IMR-90 (cell line): ENCODE data around the gene RDH11. TPM values are rescaled to one million over a fixed set of nuclear protein-coding genes. Genes with fewer than 3 reads are reported as not detected.
"Not testable (repeated sequence)": the region's sequence is repeated elsewhere in the genome, so short reads cannot be mapped to it uniquely, and the experiment has no call there.

ENCODE experiments used
- ATAC-seq: fragments of 200-7000 bp; cut with Tn5 transposase; 2 replicates; pipeline ENCODE4 v1.9.1; 2020; ENCODE audit warnings: low read depth, mild to moderate bottlenecking, moderate library complexity
- BruUV-seq: library from RNA; stranded (reverse); fragments of 400-500 nt; replicated peaks from 2 replicates; lab custom pipeline; 2021; lab: Mats Ljungman, UMichigan
- CTCF ChIA-PET: fragments of 300-600 bp; formaldehyde crosslinking; extraction: SDS; loops from one replicate; lab custom pipeline; 2021; ENCODE audit warnings: antibody characterized with exemption; lab: Yijun Ruan, JAX
- POLR2A ChIA-PET: fragments of 300-600 bp; sonication (Branson Sonifier 250); formaldehyde crosslinking; loops from one replicate; lab custom pipeline; 2022; ENCODE audit warnings: antibody characterized with exemption; ENCODE audit not compliant: unreplicated experiment; lab: Charles Lee
- DNase-seq: peaks from one replicate; pipeline ENCODE4 v3.0.0; 2013
- H2AFZ ChIP-seq: replicated peaks from 2 replicates; pipeline ENCODE3; 2013; ENCODE audit warnings: low read length, mild to moderate bottlenecking; ENCODE audit not compliant: poor library complexity
- H2AK5ac ChIP-seq: 2 replicates; pipeline ENCODE4 v1.6.1; 2013; ENCODE audit warnings: low read depth, low read length, inconsistent platforms
- H2AK9ac ChIP-seq: replicated peaks from 2 replicates; pipeline ENCODE3; 2013; ENCODE audit warnings: mild to moderate bottlenecking, low read depth, low read length, moderate library complexity; ENCODE audit not compliant: poor library complexity
- H2BK120ac ChIP-seq: 2 replicates; pipeline ENCODE4 v1.6.1; 2013; ENCODE audit warnings: low read depth, low read length, inconsistent platforms
- H2BK15ac ChIP-seq: 3 replicates; pipeline ENCODE4 v1.6.1; 2013; ENCODE audit warnings: low read depth, low read length, inconsistent platforms
- H2BK20ac ChIP-seq: 2 replicates; pipeline ENCODE4 v1.6.1; 2013; ENCODE audit warnings: low read depth, mild to moderate bottlenecking, inconsistent platforms, low read length, moderate library complexity
- H2BK5ac ChIP-seq: 2 replicates; pipeline ENCODE4 v1.6.1; 2013; ENCODE audit warnings: mild to moderate bottlenecking, low read depth, low read length, inconsistent platforms; ENCODE audit not compliant: poor library complexity, severe bottlenecking
- H3K14ac ChIP-seq: replicated peaks from 2 replicates; pipeline ENCODE4 v1.6.1; 2013; ENCODE audit warnings: low read depth, low read length, inconsistent platforms
- H3K18ac ChIP-seq: 2 replicates; pipeline ENCODE4 v1.6.1; 2013; ENCODE audit warnings: low read depth, low read length, control low read depth
- H3K23ac ChIP-seq: 2 replicates; pipeline ENCODE4 v1.6.1; 2013; ENCODE audit warnings: low read depth, low read length, inconsistent platforms
- H3K27ac ChIP-seq: 2 replicates; pipeline ENCODE4 v1.5.1; 2013; ENCODE audit warnings: mild to moderate bottlenecking, control low read depth, low read length; ENCODE audit not compliant: insufficient read depth
- H3K27me3 ChIP-seq: 2 replicates; pipeline ENCODE4 v1.6.1; 2013; ENCODE audit warnings: low read length; ENCODE audit not compliant: control insufficient read depth, insufficient read depth
- H3K36me3 ChIP-seq: 2 replicates; pipeline ENCODE4 v1.6.1; 2013; ENCODE audit warnings: low read length, mixed read lengths; ENCODE audit not compliant: control insufficient read depth, insufficient read depth
- H3K4ac ChIP-seq: 2 replicates; pipeline ENCODE4 v1.6.1; 2013; ENCODE audit warnings: low read depth, low read length, inconsistent platforms
- H3K4me1 ChIP-seq: 2 replicates; pipeline ENCODE4 v1.6.1; 2013; ENCODE audit warnings: low read length, mixed read lengths; ENCODE audit not compliant: control insufficient read depth, insufficient read depth
- H3K4me2 ChIP-seq: 2 replicates; pipeline ENCODE4 v1.6.1; 2013; ENCODE audit warnings: low read depth, mild to moderate bottlenecking, control low read depth, low read length, moderate library complexity
- H3K4me3 ChIP-seq: 2 replicates; pipeline ENCODE4 v1.5.1; 2013; ENCODE audit warnings: low read depth, mild to moderate bottlenecking, control low read depth, low read length, moderate library complexity; ENCODE audit not compliant: insufficient read depth
- H3K56ac ChIP-seq: 2 replicates; pipeline ENCODE4 v1.6.1; 2013; ENCODE audit warnings: low read length, inconsistent platforms; ENCODE audit not compliant: insufficient read depth; ENCODE audit errors: extremely low read depth
- H3K79me1 ChIP-seq, 2 experiments: 2 replicates each; pipeline ENCODE4 v1.6.1; 2013; ENCODE audit warnings: low read length in 2 of 2, inconsistent platforms in 1 of 2, low read depth in 1 of 2
- H3K9ac ChIP-seq: 2 replicates; pipeline ENCODE4 v1.6.1; 2013; ENCODE audit warnings: low read depth, low read length, control low read depth
- H3K9me1 ChIP-seq: 2 replicates; pipeline ENCODE4 v1.6.1; 2013; ENCODE audit warnings: low read length, inconsistent platforms; ENCODE audit not compliant: insufficient read depth
- H3K9me3 ChIP-seq: 2 replicates; pipeline ENCODE4 v1.6.1; 2013; ENCODE audit warnings: low read length; ENCODE audit not compliant: control insufficient read depth, insufficient read depth
- H4K20me1 ChIP-seq: 2 replicates; pipeline ENCODE4 v1.6.1; 2013; ENCODE audit warnings: low read length, inconsistent platforms; ENCODE audit not compliant: insufficient read depth
- H4K5ac ChIP-seq: 2 replicates; pipeline ENCODE4 v1.6.1; 2013; ENCODE audit warnings: mild to moderate bottlenecking, low read depth, low read length, control low read depth
- H4K8ac ChIP-seq, 2 experiments: 2 replicates each; pipeline ENCODE4 v1.6.1; 2013; ENCODE audit warnings: low read depth in 2 of 2, low read length in 2 of 2, control low read depth in 1 of 2, inconsistent platforms in 1 of 2
- H4K91ac ChIP-seq: 2 replicates; pipeline ENCODE4 v1.6.1; 2013; ENCODE audit warnings: low read depth, low read length, inconsistent platforms; ENCODE audit not compliant: insufficient read depth
- WGBS, 2 experiments: methylation state at CpG; one replicate each; pipeline versions ENCODE4 v1.1.5 to v1.1.7; 2013; ENCODE audit warnings: missing lambda C conversion rate in 2 of 2; ENCODE audit not compliant: insufficient read length in 1 of 2; ENCODE audit errors: extremely low coverage in 2 of 2; 5-methylcytosine and 5-hydroxymethylcytosine counted together
- dilution Hi-C: fragments of 300-500 bp; cut with HindIII; formaldehyde crosslinking; loops from one replicate; pipeline ENCODE4 v1.14.3; 2018; ENCODE audit warnings: low sequenced_read_pairs; ENCODE audit not compliant: unreplicated experiment
- in situ Hi-C: fragments of 300-500 bp; cut with MboI; formaldehyde crosslinking; loops from 3 replicates; pipeline ENCODE4 v1.14.3; 2019; ENCODE audit warnings: low sequenced_read_pairs, inconsistent platforms, mixed read lengths
- intact Hi-C: fragments of 100-400 bp; cut with micrococcal nuclease; formaldehyde crosslinking; loops from 2 replicates; pipeline ENCODE4 v1.10.0; 2022
- polyA plus RNA-seq, 3 experiments: library from polyadenylated mRNA; depleted of rRNA; stranded (reverse); fragments of >200 nt; gene quantifications; 2 replicates each; pipeline ENCODE4 v1.2.3, GENCODE V29; 2012; ENCODE audit warnings: low replicate concordance in 1 of 3
- total RNA-seq: library from RNA; depleted of rRNA; stranded (reverse); fragments of >200 nt; gene quantifications from 2 replicates; pipeline ENCODE4 v1.2.3, GENCODE V29; 2012

Gene RDH11
- total and polyA plus RNA-seq, 2 of the 4 experiments (the other 2 are of a cell fraction): 77.3 to 149 TPM

- H3K56ac ChIP-seq, H2BK15ac ChIP-seq, H3K4me3 ChIP-seq, H4K8ac ChIP-seq, BruUV-seq, H2BK5ac ChIP-seq, H3K23ac ChIP-seq, H3K9me1 ChIP-seq, H3K4me2 ChIP-seq, H4K20me1 ChIP-seq, H4K91ac ChIP-seq, H3K9ac ChIP-seq, H4K5ac ChIP-seq, H3K4me1 ChIP-seq, dilution Hi-C loops, H3K4ac ChIP-seq, H3K27me3 ChIP-seq, ATAC-seq, H2AK5ac ChIP-seq, H3K14ac ChIP-seq, H2AFZ ChIP-seq, H3K18ac ChIP-seq, H2AK9ac ChIP-seq, POLR2A ChIA-PET, H3K36me3 ChIP-seq, H3K79me1 ChIP-seq, H2BK20ac ChIP-seq, H3K9me3 ChIP-seq, DNase-seq, H3K27ac ChIP-seq, intact Hi-C loops, CTCF ChIA-PET, H2BK120ac ChIP-seq: not testable (repeated sequence)
- in situ Hi-C loops: loop anchor here (5.0 to 25.0 kb wide), 2 partner anchors 114 to 264 kb away; no protein-coding TSS in a partner anchor
- WGBS, 2 experiments: no CpG with 5 or more reads among the region's 8 CpGs
Measured at GRCh38 chr14:67701492-67701891, 5.9 kb upstream of the RDH11 start, which contains the start of gene RDH12. Gene RDH12 (plus strand): TSS chr14:67701886. CDS start chr14:67722643, 20,757 bp downstream.
